ENCODE data around the gene MAS1.

GRCh38 chr6:159894991-159895390, 4.2 kb downstream of the MAS1 start:
- TF ChIP-seq CTCF (IDR thresholded peaks at IDR 0.05; ENCODE audit: low read depth, low read length, poor library complexity, severe bottlenecking) (no peak), EZH2phosphoT487 (IDR thresholded peaks at IDR 0.05; ENCODE audit: borderline replicate concordance, low read length) (no peak)
